Cardiac muscle cell (in vitro differentiated cells and primary cell): ENCODE measurements around the gene RNF135. TPM values are rescaled to one million over a fixed set of nuclear protein-coding genes. Genes with fewer than 3 reads are reported as not detected.

Experiments
- DNase-seq, 2 donors: peaks; one replicate each; pipeline versions ENCODE4 v3.0.0 to v3.0.0-alpha.2; 2010 to 2017; ENCODE audit warnings: low read depth in 1 of 2, low spot score in 1 of 2
- H3K27ac ChIP-seq: fragments of 200-600 bp; sonication (generic); 2 replicates; pipeline ENCODE4 v1.5.1; 2016
- H3K27me3 ChIP-seq: fragments of 200-600 bp; sonication (generic); 2 replicates; pipeline ENCODE4 v1.6.0; 2016; ENCODE audit warnings: control low read depth
- H3K36me3 ChIP-seq: fragments of 200-600 bp; sonication (generic); 2 replicates; pipeline ENCODE4 v1.5.1; 2016; ENCODE audit warnings: control low read depth
- H3K4me1 ChIP-seq: fragments of 200-600 bp; sonication (generic); 2 replicates; pipeline ENCODE4 v1.8.1; 2017; ENCODE audit warnings: low read depth, mild to moderate bottlenecking, mixed run types
- H3K4me3 ChIP-seq: fragments of 200-600 bp; sonication (generic); 2 replicates; pipeline ENCODE4 v1.5.1; 2016; ENCODE audit warnings: mild to moderate bottlenecking
- H3K9me3 ChIP-seq: fragments of 200-600 bp; sonication (generic); 2 replicates; pipeline ENCODE4 v1.5.1; 2017; ENCODE audit warnings: low read depth, mild to moderate bottlenecking, control low read depth
- CTCF ChIP-seq: IDR thresholded peaks from 2 replicates; pipeline ENCODE4 v1.5.1; 2012; ENCODE audit warnings: low read depth, mild to moderate bottlenecking, low read length
- polyA plus RNA-seq: library from polyadenylated mRNA; unstranded; fragments of >200 nt; fragmentation: Nextera tagmentation; extraction: Ambion mirVana; gene quantifications from 2 replicates; pipeline ENCODE4 v1.2.1, GENCODE V29; 2016
- total RNA-seq: library from RNA; depleted of rRNA; stranded (reverse); fragments of >200 nt; gene quantifications from 2 replicates; pipeline ENCODE4 v1.2.3, GENCODE V29; 2016

RNF135 gene
- 2.6 and 4.1 TPM in 2 replicates for total RNA-seq
- 1.3 and 1.4 TPM in 2 replicates for polyA plus RNA-seq

GRCh38 chr17:30970831-30971567 is at the start of gene RNF135:
Gene RNF135, plus strand, starts transcription at chr17:30971039. Its CDS starts 35 bp downstream, at chr17:30971074.
- H3K27me3 ChIP-seq = peaks cover 6% of the 10 kb centered on the region
- H3K36me3 ChIP-seq = no peaks in the 10 kb centered on the region
- peak within 1 kb of the TSS; percentile 14 for H3K4me3 ChIP-seq
- H3K4me1 ChIP-seq = no peaks in the 10 kb centered on the region
- DNase-seq = peak; percentile 40 to 93
- TF ChIP-seq CTCF = no peak
- H3K27ac ChIP-seq = no peak within 1 kb of the TSS
- H3K9me3 ChIP-seq = no peaks in the 10 kb centered on the region

- Histone ChIP-seq H3K36me3 (no peaks in the 10 kb centered on the region), H3K4me1 (no peaks in the 10 kb centered on the region), H3K27ac (no peak within 1 kb of the TSS), H3K9me3 (no peaks in the 10 kb centered on the region), H3K27me3 (peaks cover 80% of the 10 kb centered on the region), H3K4me3 (peak within 1 kb of the TSS; percentile 45)
- no peak for TF ChIP-seq CTCF
- DNase-seq = peak; percentile 11 to 65
Measured at GRCh38 chr17:30921544-30922196, 49.2 kb upstream of the RNF135 start, which contains the start of gene ADAP2. Gene ADAP2, plus strand, starts transcription at chr17:30921945. Its CDS starts 70 bp downstream, at chr17:30922015.

GRCh38 chr17:30922235-30923030 is 48.4 kb upstream of the RNF135 start:
- peaks cover 76% of the 10 kb centered on the region for H3K27me3 ChIP-seq
- no peak overlapping the region for H3K27ac ChIP-seq
- H3K9me3 ChIP-seq = no peaks in the 10 kb centered on the region
- no peaks in the 10 kb centered on the region for H3K4me1 ChIP-seq
- DNase-seq = peak in 1 of 2 donors; percentile 3
- TF ChIP-seq CTCF = no peak
- peak overlapping the region; percentile 45 for H3K4me3 ChIP-seq
- H3K36me3 ChIP-seq = no peaks in the 10 kb centered on the region

- no peaks in the 10 kb centered on the region for H3K4me1 ChIP-seq
- no peak for DNase-seq
- H3K27ac ChIP-seq = no peak overlapping the region
- H3K27me3 ChIP-seq = peaks cover 63% of the 10 kb centered on the region
- no peaks in the 10 kb centered on the region for H3K36me3 ChIP-seq
- no peak for TF ChIP-seq CTCF
- no peak overlapping the region for H3K4me3 ChIP-seq
- H3K9me3 ChIP-seq = no peaks in the 10 kb centered on the region
Measured at GRCh38 chr17:30924341-30924740, 46.5 kb upstream of the RNF135 start.

GRCh38 chr17:30926516-30926915 is 44.3 kb upstream of the RNF135 start:
- peaks cover 51% of the 10 kb centered on the region for H3K27me3 ChIP-seq
- no peaks in the 10 kb centered on the region for H3K4me1 ChIP-seq
- no peaks in the 10 kb centered on the region for H3K9me3 ChIP-seq
- no peaks in the 10 kb centered on the region for H3K36me3 ChIP-seq
- no peak for DNase-seq
- no peak for TF ChIP-seq CTCF
- H3K4me3 ChIP-seq = no peak overlapping the region
- H3K27ac ChIP-seq = no peak overlapping the region
